OCI-LY1 (cell line): ENCODE measurements around the gene SLIT3.
"Not testable (repeated sequence)": the region's sequence is repeated elsewhere in the genome, so short reads cannot be mapped to it uniquely, and the experiment has no call there.

ENCODE experiments used
- H2AFZ ChIP-seq: fragments of 200-600 bp; sonication (generic), shearing (Covaris generic); 2 replicates; pipeline ENCODE4 v1.6.0; 2014; ENCODE audit warnings: antibody characterized with exemption, mild to moderate bottlenecking, low read length
- H3F3A ChIP-seq: fragments of 200-600 bp; sonication (generic), shearing (Covaris generic); 2 replicates; pipeline ENCODE4 v1.6.0; 2014; ENCODE audit warnings: mild to moderate bottlenecking, antibody characterized with exemption, low read length, moderate library complexity; ENCODE audit not compliant: insufficient read depth
- H3K27ac ChIP-seq: fragments of 200-600 bp; sonication (generic); 2 replicates; pipeline ENCODE4 v1.5.1; 2014; ENCODE audit warnings: low read length, mixed run types, mild to moderate bottlenecking, low read depth; ENCODE audit not compliant: poor library complexity, severe bottlenecking
- H3K27me3 ChIP-seq: fragments of 200-600 bp; sonication (generic); 2 replicates; pipeline ENCODE4 v1.6.0; 2014; ENCODE audit warnings: antibody characterized with exemption, mild to moderate bottlenecking, low read length, moderate library complexity; ENCODE audit not compliant: insufficient read depth
- H3K36me3 ChIP-seq: fragments of 200-600 bp; sonication (generic); 2 replicates; pipeline ENCODE4 v1.6.1; 2014; ENCODE audit warnings: mild to moderate bottlenecking, antibody characterized with exemption, low read length, moderate library complexity, mixed read lengths; ENCODE audit not compliant: insufficient read depth
- H3K4me1 ChIP-seq: fragments of 200-600 bp; sonication (generic); 2 replicates; pipeline ENCODE4 v1.5.1; 2014; ENCODE audit warnings: mild to moderate bottlenecking, low read length, moderate library complexity; ENCODE audit not compliant: insufficient read depth, severe bottlenecking
- H3K4me2 ChIP-seq: fragments of 200-600 bp; sonication (generic), shearing (Covaris generic); 2 replicates; pipeline ENCODE4 v1.6.1; 2014; ENCODE audit warnings: low read length
- H3K4me3 ChIP-seq: fragments of 200-600 bp; sonication (generic); 2 replicates; pipeline ENCODE4 v1.5.1; 2014; ENCODE audit warnings: low read length, low read depth, mild to moderate bottlenecking, mixed read lengths; ENCODE audit not compliant: poor library complexity, severe bottlenecking
- H3K79me2 ChIP-seq: fragments of 200-600 bp; shearing (Covaris generic); 2 replicates; pipeline ENCODE4 v1.6.1; 2016; ENCODE audit warnings: mixed run types, low read length, mixed read lengths; ENCODE audit not compliant: insufficient read depth
- H3K9ac ChIP-seq: fragments of 200-600 bp; sonication (generic), shearing (Covaris generic); 2 replicates; pipeline ENCODE4 v1.6.1; 2014; ENCODE audit warnings: mild to moderate bottlenecking, low read length, mixed read lengths
- H3K9me2 ChIP-seq: fragments of 200-600 bp; sonication (generic), shearing (Covaris generic); 2 replicates; pipeline ENCODE4 v1.6.1; 2014; ENCODE audit warnings: low read depth, mild to moderate bottlenecking, low read length, mixed read lengths
- H3K9me3 ChIP-seq: fragments of 200-600 bp; shearing (Covaris generic); 2 replicates; pipeline ENCODE4 v1.6.1; 2014; ENCODE audit warnings: low read length, mixed read lengths
- H4K20me1 ChIP-seq: fragments of 200-600 bp; sonication (generic), shearing (Covaris generic); 2 replicates; pipeline ENCODE4 v1.6.0; 2016; ENCODE audit warnings: mild to moderate bottlenecking, low read length; ENCODE audit not compliant: insufficient read depth
- CTCF ChIP-seq: fragments of 200-600 bp; sonication (generic), shearing (Covaris generic); IDR thresholded peaks from 2 replicates; pipeline ENCODE4 v1.5.1; 2017; ENCODE audit warnings: mild to moderate bottlenecking, antibody characterized with exemption, low read length, moderate library complexity, mixed read lengths
- EZH2 ChIP-seq: fragments of 200-600 bp; sonication (generic), shearing (Covaris generic); IDR thresholded peaks from 2 replicates; pipeline ENCODE4 v1.8.0; 2017; ENCODE audit warnings: borderline replicate concordance, mixed run types, mild to moderate bottlenecking, antibody characterized with exemption, low read length, moderate library complexity, mixed read lengths

The SLIT3 gene

DNA sequence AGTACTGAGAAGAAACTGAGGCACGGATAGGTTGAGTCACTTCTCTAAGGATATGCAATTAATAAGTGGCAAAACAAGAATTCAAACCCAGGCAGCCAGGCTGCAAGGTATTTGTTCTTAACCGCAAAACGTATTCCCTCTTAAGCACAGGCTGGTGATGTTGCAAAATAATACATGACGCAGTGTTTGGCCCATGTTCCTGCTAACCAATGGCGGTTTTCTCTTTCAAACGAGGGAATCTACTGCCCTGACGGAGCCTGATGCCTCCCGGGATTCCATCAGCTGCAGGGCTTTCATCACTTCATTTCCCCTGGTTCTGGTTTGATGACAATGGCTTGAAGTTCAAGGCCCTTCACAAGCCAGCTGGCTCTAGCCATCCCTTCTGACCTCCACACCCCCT, 154.8 kb downstream of the SLIT3 start:
- no peaks in the 10 kb centered on the region for H3F3A ChIP-seq
- no peaks in the 10 kb centered on the region for H3K36me3 ChIP-seq
- H3K4me2 ChIP-seq, result no peak overlapping the region
- no peak overlapping the region for H3K4me3 ChIP-seq
- no peaks in the 10 kb centered on the region for H3K4me1 ChIP-seq
- no peak overlapping the region for H3K27ac ChIP-seq
- H3K9me3 ChIP-seq, result no peaks in the 10 kb centered on the region
- no peaks in the 10 kb centered on the region for H3K9me2 ChIP-seq
- no peak overlapping the region for H2AFZ ChIP-seq
- no peaks in the 10 kb centered on the region for H3K27me3 ChIP-seq
- TF ChIP-seq CTCF (no peak), EZH2 (no peak)
- no peaks in the 10 kb centered on the region for H4K20me1 ChIP-seq
- H3K9ac ChIP-seq, result no peak overlapping the region
- no peaks in the 10 kb centered on the region for H3K79me2 ChIP-seq

DNA sequence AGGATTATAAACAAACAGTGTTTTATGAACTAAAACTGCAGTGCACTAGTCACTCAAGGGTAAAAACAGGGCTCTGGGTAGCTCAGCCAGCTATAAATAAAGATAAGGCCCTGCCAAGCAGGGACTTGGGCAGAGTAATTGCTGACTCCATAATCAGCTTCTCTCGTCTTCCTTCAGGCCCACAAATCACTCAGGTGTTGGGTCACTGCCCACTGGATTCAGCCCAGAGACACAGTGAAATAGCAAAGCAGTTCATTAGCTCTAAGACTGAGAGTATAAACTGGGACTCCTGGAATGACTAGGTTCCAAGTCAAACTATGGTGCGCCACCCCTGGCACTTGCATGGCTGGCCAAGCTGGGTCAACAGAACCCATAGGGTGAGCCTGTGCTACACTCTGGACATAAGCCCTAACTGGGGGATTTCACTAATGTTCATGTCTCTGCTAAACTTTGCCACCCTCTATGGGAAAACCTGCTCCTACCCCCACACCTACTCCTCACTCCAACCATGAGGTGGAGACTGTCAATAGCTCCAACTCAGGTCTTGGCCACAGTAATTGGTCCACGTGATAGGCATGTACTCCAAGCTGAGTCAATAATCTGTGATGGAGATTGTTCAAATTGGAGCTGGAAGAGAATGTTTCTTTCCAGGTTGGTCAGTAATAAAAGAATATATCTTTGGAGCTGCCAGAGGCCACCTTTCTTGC, 158.5 kb downstream of the SLIT3 start:
- H4K20me1 ChIP-seq, result no peaks in the 10 kb centered on the region
- no peak overlapping the region for H2AFZ ChIP-seq
- H3K79me2 ChIP-seq, result no peaks in the 10 kb centered on the region
- H3K9me3 ChIP-seq, result no peaks in the 10 kb centered on the region
- no peak overlapping the region for H3K9ac ChIP-seq
- H3K36me3 ChIP-seq, result no peaks in the 10 kb centered on the region
- H3F3A ChIP-seq, result no peaks in the 10 kb centered on the region
- no peak overlapping the region for H3K27ac ChIP-seq
- H3K27me3 ChIP-seq, result no peaks in the 10 kb centered on the region
- TF ChIP-seq CTCF, result no peak
- TF ChIP-seq EZH2, result no peak
- no peaks in the 10 kb centered on the region for H3K9me2 ChIP-seq
- H3K4me1 ChIP-seq, result no peaks in the 10 kb centered on the region
- no peak overlapping the region for H3K4me3 ChIP-seq
- H3K4me2 ChIP-seq, result no peak overlapping the region

DNA sequence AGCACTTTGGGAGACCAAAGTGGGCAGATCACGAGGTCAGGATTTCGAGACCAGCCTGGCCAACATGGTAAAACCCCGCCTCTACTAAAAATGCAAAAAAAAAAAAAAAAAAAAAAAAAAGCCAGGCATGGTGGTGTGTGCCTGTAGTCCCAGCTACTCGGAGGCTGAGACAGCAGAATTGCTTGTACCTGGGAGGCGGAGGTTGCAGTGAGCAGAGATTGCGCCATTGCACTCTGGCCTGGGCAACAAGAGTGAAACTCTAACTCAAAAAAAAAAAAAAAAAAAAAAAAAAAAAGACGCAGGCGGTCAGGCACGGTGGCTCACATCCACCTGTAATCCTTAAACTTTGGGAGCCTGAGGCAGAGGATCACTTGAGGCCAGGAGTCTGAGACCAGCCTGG, 160.7 kb downstream of the SLIT3 start:
- H3K9me2 ChIP-seq, H3K27ac ChIP-seq, H3K4me3 ChIP-seq, H3K9me3 ChIP-seq, H2AFZ ChIP-seq, H3K4me1 ChIP-seq, H3F3A ChIP-seq, H3K4me2 ChIP-seq, H3K79me2 ChIP-seq, H4K20me1 ChIP-seq, H3K36me3 ChIP-seq, H3K27me3 ChIP-seq, H3K9ac ChIP-seq: not testable (repeated sequence)

DNA sequence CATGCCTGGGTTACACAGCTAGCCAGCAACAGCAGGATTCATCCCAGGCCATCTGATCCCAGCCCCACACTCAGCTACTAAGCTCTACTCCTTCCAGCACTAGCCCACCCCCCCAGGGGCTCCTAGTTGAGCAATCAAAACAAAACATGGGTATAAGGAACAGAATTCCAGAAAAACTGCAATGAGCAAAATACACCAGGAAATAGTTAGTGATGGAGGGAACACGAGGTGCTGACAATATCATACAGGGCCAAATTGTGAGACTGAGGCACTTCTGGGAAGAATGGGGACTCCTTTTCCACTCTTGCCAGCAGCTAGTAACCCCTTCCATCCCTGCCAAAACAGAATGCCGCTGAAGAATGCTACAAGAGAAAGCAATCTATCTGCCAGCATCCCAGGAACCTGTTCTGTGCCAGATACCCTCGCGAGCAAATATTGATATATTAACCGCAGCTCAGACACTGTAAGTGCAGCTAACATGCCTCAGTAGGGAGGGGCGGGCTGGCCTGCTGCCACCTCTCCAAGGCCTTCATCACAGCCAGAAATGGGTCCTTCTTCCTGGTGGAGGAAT, 161.4 kb downstream of the SLIT3 start:
- TF ChIP-seq CTCF, result no peak
- no peak for TF ChIP-seq EZH2
- H3K36me3 ChIP-seq, result no peaks in the 10 kb centered on the region
- no peaks in the 10 kb centered on the region for H3K9me2 ChIP-seq
- H3K4me1 ChIP-seq, result no peaks in the 10 kb centered on the region
- no peaks in the 10 kb centered on the region for H3K27me3 ChIP-seq
- no peaks in the 10 kb centered on the region for H3K79me2 ChIP-seq
- H4K20me1 ChIP-seq, result no peaks in the 10 kb centered on the region
- H3K4me3 ChIP-seq, result no peak overlapping the region
- no peak overlapping the region for H2AFZ ChIP-seq
- H3K9me3 ChIP-seq, result no peaks in the 10 kb centered on the region
- H3K9ac ChIP-seq, result no peak overlapping the region
- no peak overlapping the region for H3K27ac ChIP-seq
- no peaks in the 10 kb centered on the region for H3F3A ChIP-seq
- H3K4me2 ChIP-seq, result no peak overlapping the region
